Suprapubic skin (tissue), 4 donors: ENCODE results near the gene CA5B. TPM values are rescaled to one million over a fixed set of nuclear protein-coding genes. Genes with fewer than 3 reads are reported as not detected.
A peak's percentile ranks its signal among the peaks of the same experiment; 100 is the strongest.

Source experiments
- DNase-seq, 2 donors: peaks; one replicate each; pipeline ENCODE4 v3.0.0-alpha.2; 2019; ENCODE audit warnings: low spot score in 2 of 2
- H3K27ac ChIP-seq: fragments of 200-600 bp; sonication (generic); one replicate; pipeline ENCODE4 v1.5.1; 2019
- H3K27me3 ChIP-seq: fragments of 200-600 bp; sonication (generic); one replicate; pipeline ENCODE4 v1.5.1; 2019
- H3K36me3 ChIP-seq: fragments of 200-600 bp; sonication (generic); one replicate; pipeline ENCODE4 v1.5.1; 2019
- H3K4me1 ChIP-seq: fragments of 200-600 bp; sonication (generic); one replicate; pipeline ENCODE4 v1.5.1; 2019
- H3K4me3 ChIP-seq: fragments of 200-600 bp; sonication (generic); one replicate; pipeline ENCODE4 v1.5.1; 2019; ENCODE audit warnings: mild to moderate bottlenecking
- H3K9me3 ChIP-seq: fragments of 200-600 bp; sonication (generic); one replicate; pipeline ENCODE4 v1.5.1; 2019
- EP300 ChIP-seq: sonication (generic); formaldehyde crosslinking; IDR thresholded peaks from one replicate; pipeline ENCODE4 v1.6.1; 2017; ENCODE audit warnings: antibody characterized with exemption
- POLR2A ChIP-seq, 2 donors: fragments of 450-650 bp; IDR thresholded peaks; one replicate each; pipeline ENCODE4 v1.6.1; 2017; ENCODE audit warnings: antibody characterized with exemption in 2 of 2, mild to moderate bottlenecking in 2 of 2, moderate library complexity in 2 of 2
- POLR2AphosphoS5 ChIP-seq, 3 donors: sonication (generic); formaldehyde crosslinking; IDR thresholded peaks; one replicate each; pipeline ENCODE4 v1.6.1; 2017; ENCODE audit warnings: antibody characterized with exemption in 3 of 3
- WGBS: methylation state at CpG from one replicate; pipeline ENCODE4 v1.1.5; 2018; 5-methylcytosine and 5-hydroxymethylcytosine counted together
- total RNA-seq, 4 donors: library from RNA; depleted of rRNA; stranded (reverse); fragments of >200 nt; gene quantifications; one replicate each; pipeline ENCODE4 v1.1.0, GENCODE V29; 2016
- TF ChIP-seq, protein P1 (sequence below), 2 donors: fragments of 200-600 bp in 1 of 2; fragments of 450-650 bp in 1 of 2; sonication (generic) in 1 of 2; IDR thresholded peaks; one replicate each; pipeline ENCODE4 v1.5.1; 2016 to 2019; ENCODE audit warnings: antibody characterized with exemption in 2 of 2, mild to moderate bottlenecking in 1 of 2, moderate library complexity in 1 of 2

Gene CA5B
- total RNA-seq, 4 donors from 2014 or later, result 6.8 to 32.3 (median 7.9) TPM

- Histone ChIP-seq H3K27me3 (no peaks in the 10 kb centered on the region), H3K4me3 (no peak overlapping the region), H3K4me1 (no peaks in the 10 kb centered on the region), H3K27ac (no peak overlapping the region), H3K9me3 (no peaks in the 10 kb centered on the region), H3K36me3 (no peaks in the 10 kb centered on the region)
- 85% methylated on average over 8 of the region's 8 CpGs for WGBS
- no peak for DNase-seq
- TF ChIP-seq, protein P1, sequence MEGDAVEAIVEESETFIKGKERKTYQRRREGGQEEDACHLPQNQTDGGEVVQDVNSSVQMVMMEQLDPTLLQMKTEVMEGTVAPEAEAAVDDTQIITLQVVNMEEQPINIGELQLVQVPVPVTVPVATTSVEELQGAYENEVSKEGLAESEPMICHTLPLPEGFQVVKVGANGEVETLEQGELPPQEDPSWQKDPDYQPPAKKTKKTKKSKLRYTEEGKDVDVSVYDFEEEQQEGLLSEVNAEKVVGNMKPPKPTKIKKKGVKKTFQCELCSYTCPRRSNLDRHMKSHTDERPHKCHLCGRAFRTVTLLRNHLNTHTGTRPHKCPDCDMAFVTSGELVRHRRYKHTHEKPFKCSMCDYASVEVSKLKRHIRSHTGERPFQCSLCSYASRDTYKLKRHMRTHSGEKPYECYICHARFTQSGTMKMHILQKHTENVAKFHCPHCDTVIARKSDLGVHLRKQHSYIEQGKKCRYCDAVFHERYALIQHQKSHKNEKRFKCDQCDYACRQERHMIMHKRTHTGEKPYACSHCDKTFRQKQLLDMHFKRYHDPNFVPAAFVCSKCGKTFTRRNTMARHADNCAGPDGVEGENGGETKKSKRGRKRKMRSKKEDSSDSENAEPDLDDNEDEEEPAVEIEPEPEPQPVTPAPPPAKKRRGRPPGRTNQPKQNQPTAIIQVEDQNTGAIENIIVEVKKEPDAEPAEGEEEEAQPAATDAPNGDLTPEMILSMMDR (IDR thresholded peaks at IDR 0.05), result peak; percentile 9 to 46
- TF ChIP-seq EP300, result no peak
These were observed 23.6 kb downstream of the CA5B start for GRCh38 chrX:15761564-15762191.

GRCh38 chrX:15769300-15769954 lies 31.4 kb downstream of the CA5B start:
- 84% methylated on average over 4 of the region's 4 CpGs for WGBS
- no peak for DNase-seq
- H3K36me3 ChIP-seq, result peaks cover 5% of the 10 kb centered on the region
- no peaks in the 10 kb centered on the region for H3K27me3 ChIP-seq
- no peaks in the 10 kb centered on the region for H3K4me1 ChIP-seq
- TF ChIP-seq POLR2A (IDR thresholded peaks at IDR 0.05), result no peak
- TF ChIP-seq, protein P1 (IDR thresholded peaks at IDR 0.05), result no peak
- no peak for TF ChIP-seq EP300
- TF ChIP-seq POLR2AphosphoS5 (IDR thresholded peaks at IDR 0.05), result no peak
- no peak overlapping the region for H3K4me3 ChIP-seq
- no peaks in the 10 kb centered on the region for H3K9me3 ChIP-seq
- no peak overlapping the region for H3K27ac ChIP-seq

DNA sequence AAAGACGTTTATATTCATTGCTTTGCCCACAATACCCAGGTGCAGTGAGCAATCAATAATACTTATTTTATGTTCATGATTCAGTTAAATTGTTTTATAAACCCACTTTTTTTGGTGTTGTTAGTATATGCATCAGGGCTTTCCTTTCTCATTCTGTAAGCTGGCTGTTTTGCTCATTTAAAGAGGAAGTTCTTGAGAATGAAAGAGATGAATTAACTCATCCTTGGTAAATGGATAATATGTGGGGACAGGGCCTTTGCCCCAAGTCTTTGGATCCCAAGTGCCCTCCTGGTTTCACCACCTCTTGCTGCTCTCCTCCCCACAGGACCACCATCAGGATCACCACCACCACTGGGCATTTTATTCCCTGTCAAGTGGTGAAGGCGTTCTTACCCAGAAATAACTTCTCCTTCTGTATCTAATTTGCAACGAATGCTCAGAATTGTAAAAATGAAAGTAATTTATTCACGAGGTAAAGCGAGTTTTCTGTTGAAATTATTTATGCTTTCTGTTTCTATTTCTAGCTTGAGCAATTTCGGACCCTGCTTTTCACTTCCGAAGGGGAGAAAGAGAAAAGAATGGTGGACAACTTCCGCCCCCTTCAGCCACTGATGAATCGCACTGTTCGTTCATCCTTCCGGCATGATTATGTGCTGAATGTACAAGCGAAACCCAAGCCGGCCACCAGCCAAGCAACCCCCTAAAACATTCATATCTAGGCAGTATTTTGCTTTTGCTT lies 44.1 kb downstream of the CA5B start:
- WGBS, result 81% methylated on average over 13 of the region's 13 CpGs
- Histone ChIP-seq H3K4me3 (no peak overlapping the region), H3K9me3 (no peaks in the 10 kb centered on the region), H3K27me3 (no peaks in the 10 kb centered on the region), H3K4me1 (no peaks in the 10 kb centered on the region), H3K36me3 (peaks cover 19% of the 10 kb centered on the region), H3K27ac (no peak overlapping the region)
- DNase-seq, result no peak
- TF ChIP-seq EP300 (no peak), POLR2AphosphoS5 (IDR thresholded peaks at IDR 0.05) (no peak), POLR2A (IDR thresholded peaks at IDR 0.05) (no peak)
- TF ChIP-seq, protein P1 (IDR thresholded peaks at IDR 0.05), result no peak

DNA sequence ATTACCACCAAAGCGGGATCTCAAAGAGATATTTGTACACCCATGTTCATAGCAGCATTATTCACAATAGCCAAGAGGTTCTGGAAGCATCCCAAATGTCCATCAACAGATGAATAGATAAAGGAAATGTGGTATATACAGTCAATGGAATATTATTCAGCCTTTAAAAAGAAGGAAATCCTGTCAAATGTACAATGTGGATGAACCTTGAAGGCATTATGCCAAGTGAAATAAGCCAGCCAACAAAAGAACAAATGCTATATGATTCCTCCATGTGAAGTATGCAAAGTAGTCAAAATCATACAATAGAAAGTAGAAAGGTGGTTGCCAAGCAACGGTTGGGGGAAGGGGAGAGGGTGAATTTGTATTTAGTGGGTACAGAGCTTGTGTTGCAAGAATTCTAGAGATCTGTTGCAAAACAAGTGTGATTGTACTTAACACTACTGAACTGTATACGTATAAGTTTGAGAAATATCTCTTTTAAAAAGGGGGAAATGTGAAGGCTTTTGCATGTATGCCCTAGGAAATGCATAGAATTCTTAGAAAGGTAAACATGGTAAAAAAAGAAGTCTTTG lies 47.2 kb downstream of the CA5B start:
- Histone ChIP-seq H3K36me3 (peaks cover 11% of the 10 kb centered on the region), H3K9me3 (no peaks in the 10 kb centered on the region), H3K4me1 (peaks cover 5% of the 10 kb centered on the region), H3K27ac (no peak overlapping the region), H3K4me3 (no peak overlapping the region), H3K27me3 (no peaks in the 10 kb centered on the region)
- WGBS, result 93% methylated on average over 3 of the region's 3 CpGs
- TF ChIP-seq, protein P1 (IDR thresholded peaks at IDR 0.05), result no peak
- TF ChIP-seq POLR2A (IDR thresholded peaks at IDR 0.05) (no peak), EP300 (no peak), POLR2AphosphoS5 (IDR thresholded peaks at IDR 0.05) (no peak)
- no peak for DNase-seq

DNA sequence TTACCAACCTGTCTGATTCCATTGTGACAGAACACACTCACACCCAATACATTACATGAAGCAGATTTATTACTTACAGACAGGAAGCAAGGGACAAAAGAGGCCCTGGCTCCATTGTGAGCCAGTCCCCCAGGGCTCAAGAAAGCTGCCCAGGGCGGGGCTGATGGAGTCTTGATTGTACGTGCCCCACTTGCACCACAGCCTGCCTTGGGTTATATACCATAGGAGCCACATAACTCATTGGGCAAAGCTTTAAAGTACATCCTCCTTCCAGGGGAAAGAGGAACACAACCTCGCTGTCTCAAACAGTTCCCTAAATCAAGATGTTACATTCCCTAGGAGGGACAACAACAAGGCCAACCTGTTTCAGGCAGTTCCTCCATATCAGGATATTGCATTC lies 48.8 kb downstream of the CA5B start:
- no peak for TF ChIP-seq POLR2AphosphoS5 (IDR thresholded peaks at IDR 0.05)
- no peak for TF ChIP-seq POLR2A (IDR thresholded peaks at IDR 0.05)
- TF ChIP-seq EP300, result no peak
- TF ChIP-seq, protein P1 (IDR thresholded peaks at IDR 0.05), result no peak
- Histone ChIP-seq H3K36me3 (peaks cover 11% of the 10 kb centered on the region), H3K4me1 (peaks cover 10% of the 10 kb centered on the region), H3K9me3 (no peaks in the 10 kb centered on the region), H3K4me3 (no peak overlapping the region), H3K27ac (no peak overlapping the region), H3K27me3 (no peaks in the 10 kb centered on the region)
- no peak for DNase-seq
- WGBS, result 82% methylated on average over 3 of the region's 3 CpGs
